ENCODE data around the gene LRRTM4. TPM values are rescaled to one million over a fixed set of nuclear protein-coding genes. Genes with fewer than 3 reads are reported as not detected.
A peak's percentile ranks its signal among the peaks of the same experiment; 100 is the strongest.

LRRTM4 gene
- total RNA-seq, 2 donors from 2014 or later: 7.0 to 21.1 TPM

DNA sequence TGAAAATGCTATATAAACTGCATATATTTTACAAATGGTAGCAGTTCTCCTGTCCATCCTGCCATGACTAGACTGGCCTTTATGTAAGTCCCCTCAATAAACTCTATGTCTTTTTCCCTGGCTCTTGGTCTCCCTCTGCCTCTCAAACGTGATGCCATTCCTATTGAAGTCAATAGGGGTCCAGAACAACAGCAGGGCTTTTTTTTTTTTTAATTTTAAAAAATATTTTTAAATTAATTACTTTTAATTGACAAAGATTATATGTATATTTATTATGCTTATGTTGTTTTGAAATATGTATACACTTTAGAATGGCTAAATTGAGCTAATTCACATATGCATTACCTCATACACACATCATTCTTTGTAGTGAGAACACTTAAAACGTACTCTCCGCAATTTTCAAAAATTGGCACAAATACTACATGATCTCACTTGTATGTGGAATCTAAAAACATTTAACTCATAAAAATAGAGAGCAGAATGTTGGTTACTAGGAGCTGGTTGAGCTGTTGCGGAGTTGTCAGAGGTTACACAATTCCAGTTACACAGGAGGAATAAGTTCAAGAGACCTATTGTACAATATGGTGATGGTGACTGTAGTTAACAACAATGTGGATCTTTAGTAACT, 123.1 kb downstream of the LRRTM4 start:
- no peaks in the 10 kb centered on the region for H3K27me3 ChIP-seq (ENCODE audit: control insufficient read depth, insufficient read depth, low read length, poor library complexity, severe bottlenecking)
- no peak overlapping the region for H3K27ac ChIP-seq (ENCODE audit: low read depth, low read length)
- Mint-ChIP-seq H3K9me3 (no peaks in the 10 kb centered on the region), H3K4me3 (no peak overlapping the region), H3K4me1 (peaks cover 32% of the 10 kb centered on the region), H3K27ac (no peak overlapping the region), H3K36me3 (ENCODE audit: low read depth) (no peaks in the 10 kb centered on the region), H3K27me3 (ENCODE audit: insufficient read depth) (no peaks in the 10 kb centered on the region)
- TF ChIP-seq, protein P1, sequence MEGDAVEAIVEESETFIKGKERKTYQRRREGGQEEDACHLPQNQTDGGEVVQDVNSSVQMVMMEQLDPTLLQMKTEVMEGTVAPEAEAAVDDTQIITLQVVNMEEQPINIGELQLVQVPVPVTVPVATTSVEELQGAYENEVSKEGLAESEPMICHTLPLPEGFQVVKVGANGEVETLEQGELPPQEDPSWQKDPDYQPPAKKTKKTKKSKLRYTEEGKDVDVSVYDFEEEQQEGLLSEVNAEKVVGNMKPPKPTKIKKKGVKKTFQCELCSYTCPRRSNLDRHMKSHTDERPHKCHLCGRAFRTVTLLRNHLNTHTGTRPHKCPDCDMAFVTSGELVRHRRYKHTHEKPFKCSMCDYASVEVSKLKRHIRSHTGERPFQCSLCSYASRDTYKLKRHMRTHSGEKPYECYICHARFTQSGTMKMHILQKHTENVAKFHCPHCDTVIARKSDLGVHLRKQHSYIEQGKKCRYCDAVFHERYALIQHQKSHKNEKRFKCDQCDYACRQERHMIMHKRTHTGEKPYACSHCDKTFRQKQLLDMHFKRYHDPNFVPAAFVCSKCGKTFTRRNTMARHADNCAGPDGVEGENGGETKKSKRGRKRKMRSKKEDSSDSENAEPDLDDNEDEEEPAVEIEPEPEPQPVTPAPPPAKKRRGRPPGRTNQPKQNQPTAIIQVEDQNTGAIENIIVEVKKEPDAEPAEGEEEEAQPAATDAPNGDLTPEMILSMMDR (conservative IDR thresholded peaks at IDR 0.05): peak; percentile 64
- no peaks in the 10 kb centered on the region for H3K9me3 ChIP-seq (ENCODE audit: control insufficient read depth, low read length)
- H3K9ac ChIP-seq (ENCODE audit: extremely low read depth, low read length, poor library complexity, severe bottlenecking): no peak overlapping the region
- peaks cover 7% of the 10 kb centered on the region for H3K4me1 ChIP-seq (ENCODE audit: control insufficient read depth, insufficient read depth, low read length)
- H3K4me3 ChIP-seq (ENCODE audit: low read length): no peak overlapping the region
- no peaks in the 10 kb centered on the region for H3K36me3 ChIP-seq (ENCODE audit: control insufficient read depth, insufficient read depth, low read length)
- no peak for DNase-seq
- WGBS, 2 experiments (ENCODE audit: insufficient coverage in 1 of 2, insufficient read length in 1 of 2): 86 to 100% methylated on average over 2 to 4 of the region's 4 CpGs

DNA sequence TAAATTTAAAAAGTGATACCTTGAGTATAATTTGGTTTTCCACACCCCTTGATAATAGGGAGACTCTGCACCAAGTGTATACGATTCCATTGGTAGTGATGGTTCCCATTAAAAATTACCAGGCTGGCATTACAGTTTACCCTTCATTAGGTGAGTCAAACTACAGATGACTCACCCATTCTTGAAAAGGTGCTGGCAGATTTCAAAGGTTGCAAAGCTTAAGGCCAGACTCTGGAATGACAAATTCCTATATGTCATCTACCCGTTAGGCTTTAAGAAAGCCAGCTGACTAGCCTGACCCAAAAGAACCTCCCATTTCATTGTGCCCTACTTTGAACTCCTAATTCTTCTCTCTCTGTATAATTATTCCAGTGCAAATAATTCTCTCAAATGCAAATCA, 124.4 kb downstream of the LRRTM4 start:
- Mint-ChIP-seq H3K9me3 (no peaks in the 10 kb centered on the region), H3K36me3 (ENCODE audit: low read depth) (no peaks in the 10 kb centered on the region), H3K27ac (no peak overlapping the region), H3K4me3 (no peak overlapping the region), H3K27me3 (ENCODE audit: insufficient read depth) (no peaks in the 10 kb centered on the region), H3K4me1 (peaks cover 40% of the 10 kb centered on the region)
- no peaks in the 10 kb centered on the region for H3K9me3 ChIP-seq (ENCODE audit: control insufficient read depth, low read length)
- H3K4me3 ChIP-seq (ENCODE audit: low read length): no peak overlapping the region
- no peak for DNase-seq
- H3K9ac ChIP-seq (ENCODE audit: extremely low read depth, low read length, poor library complexity, severe bottlenecking): no peak overlapping the region
- TF ChIP-seq, protein P1 (conservative IDR thresholded peaks at IDR 0.05): no peak
- WGBS, 2 experiments (ENCODE audit: insufficient coverage in 1 of 2, insufficient read length in 1 of 2): 91% methylated on average over 2 of the region's 2 CpGs; no CpG with 5 or more reads in 1 of the 2 experiments
- H3K36me3 ChIP-seq (ENCODE audit: control insufficient read depth, insufficient read depth, low read length): no peaks in the 10 kb centered on the region
- H3K27ac ChIP-seq (ENCODE audit: low read depth, low read length): no peak overlapping the region
- no peaks in the 10 kb centered on the region for H3K27me3 ChIP-seq (ENCODE audit: control insufficient read depth, insufficient read depth, low read length, poor library complexity, severe bottlenecking)
- H3K4me1 ChIP-seq (ENCODE audit: control insufficient read depth, insufficient read depth, low read length): peaks cover 7% of the 10 kb centered on the region

DNA sequence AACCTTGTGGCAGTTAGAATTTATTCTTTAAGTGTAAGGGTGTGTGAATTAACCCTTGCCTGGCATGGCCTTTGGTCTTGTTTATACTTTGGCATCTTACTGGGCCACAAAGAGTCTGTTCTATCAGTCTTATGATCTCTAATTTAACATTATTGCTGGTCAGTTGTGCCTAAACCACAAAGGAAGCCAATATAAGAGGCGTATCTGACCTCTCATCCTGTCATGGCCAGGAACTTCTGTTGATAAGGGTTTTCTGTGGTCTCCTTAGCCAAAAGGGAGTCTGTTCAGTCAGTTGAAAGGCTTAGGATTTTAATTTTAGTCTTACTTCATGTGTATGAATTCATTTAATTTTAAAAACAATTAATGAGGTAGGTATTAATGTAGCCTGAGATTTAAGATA, 127.2 kb downstream of the LRRTM4 start:
- peak overlapping the region; percentile 33 for H3K27ac Mint-ChIP-seq
- Histone ChIP-seq H3K36me3 (ENCODE audit: control insufficient read depth, insufficient read depth, low read length) (no peaks in the 10 kb centered on the region), H3K27me3 (ENCODE audit: control insufficient read depth, insufficient read depth, low read length, poor library complexity, severe bottlenecking) (no peaks in the 10 kb centered on the region), H3K9me3 (ENCODE audit: control insufficient read depth, low read length) (no peaks in the 10 kb centered on the region), H3K27ac (ENCODE audit: low read depth, low read length) (no peak overlapping the region), H3K4me1 (ENCODE audit: control insufficient read depth, insufficient read depth, low read length) (peaks cover 7% of the 10 kb centered on the region), H3K9ac (ENCODE audit: extremely low read depth, low read length, poor library complexity, severe bottlenecking) (no peak overlapping the region), H3K4me3 (ENCODE audit: low read length) (no peak overlapping the region)
- 89 to 100% methylated on average over 1 of the region's 1 CpG for WGBS, 2 experiments (ENCODE audit: insufficient coverage in 1 of 2, insufficient read length in 1 of 2)
- no peaks in the 10 kb centered on the region for H3K27me3 Mint-ChIP-seq (ENCODE audit: insufficient read depth)
- no peaks in the 10 kb centered on the region for H3K9me3 Mint-ChIP-seq
- peaks cover 37% of the 10 kb centered on the region for H3K4me1 Mint-ChIP-seq
- DNase-seq: no peak
- TF ChIP-seq, protein P1 (conservative IDR thresholded peaks at IDR 0.05): no peak
- H3K4me3 Mint-ChIP-seq: no peak overlapping the region
- H3K36me3 Mint-ChIP-seq (ENCODE audit: low read depth): no peaks in the 10 kb centered on the region

All from endodermal cell (in vitro differentiated cells).